Measurements from ENCODE around the gene NRM. TPM values are rescaled to one million over a fixed set of nuclear protein-coding genes. Genes with fewer than 3 reads are reported as not detected.

The NRM gene
- total RNA-seq, 1 donor from 2014 or later, result 66.5 TPM

- Mint-ChIP-seq H3K27me3 (ENCODE audit: low read depth) (no peaks in the 10 kb centered on the region), H3K4me1 (no peaks in the 10 kb centered on the region), H3K36me3 (ENCODE audit: low read depth) (peaks cover 15% of the 10 kb centered on the region), H3K4me3 (no peak overlapping the region), H3K27ac (ENCODE audit: unreplicated experiment) (no peak overlapping the region), H3K9me3 (no peaks in the 10 kb centered on the region)
- TF ChIP-seq CTCF (conservative IDR thresholded peaks at IDR 0.05), result no peak
- no peak for DNase-seq (ENCODE audit: low read depth, low spot score)
These were observed 35.1 kb downstream of the NRM start for GRCh38 chr6:30655743-30656094.

DNA sequence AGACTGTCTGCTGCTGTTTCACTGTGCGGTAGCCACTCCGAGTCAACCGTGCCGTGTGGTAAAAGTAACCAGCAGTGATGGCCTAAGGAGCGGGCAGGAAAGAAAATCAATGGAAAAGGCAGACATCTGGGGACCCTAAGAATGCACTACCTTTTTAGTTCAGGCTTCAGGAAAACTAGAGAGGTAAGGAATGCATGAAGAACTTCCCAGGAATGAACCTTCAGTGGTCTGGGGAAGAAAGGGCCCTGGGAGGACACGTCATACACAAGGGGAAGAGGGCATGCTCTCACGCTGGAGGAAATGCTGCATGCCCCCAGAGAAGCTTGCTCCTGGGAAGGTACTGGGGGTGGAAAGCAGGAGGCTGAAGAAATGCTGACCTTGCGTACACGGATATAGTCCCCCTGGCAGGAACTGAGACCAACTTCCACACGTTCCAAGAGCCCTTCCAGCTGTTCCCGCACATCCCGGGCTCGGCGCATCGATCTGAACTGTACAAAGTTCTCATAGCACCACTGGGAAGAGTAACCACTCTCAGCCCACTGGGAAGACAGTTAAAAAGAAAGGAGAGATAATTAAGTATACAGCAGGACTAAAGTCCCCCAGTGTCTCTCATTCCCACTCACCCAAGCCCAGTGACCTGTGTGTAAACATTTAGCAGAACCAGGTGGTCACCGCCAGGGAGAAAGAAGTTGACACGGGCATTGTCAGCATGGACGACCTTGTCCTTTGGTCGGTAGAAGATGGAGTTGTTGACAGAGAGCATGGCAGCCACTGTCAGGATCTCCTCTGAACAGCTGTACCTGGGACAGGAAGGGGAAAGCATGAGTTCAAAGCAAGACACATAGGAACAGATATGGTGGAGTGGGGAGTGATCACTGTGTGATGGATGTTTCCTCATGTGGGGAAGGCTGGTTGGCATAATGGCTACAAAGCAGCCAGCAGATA is 35.7 kb downstream of the NRM start:
- Mint-ChIP-seq H3K27ac (ENCODE audit: unreplicated experiment) (no peak overlapping the region), H3K27me3 (ENCODE audit: low read depth) (no peaks in the 10 kb centered on the region), H3K4me3 (peak overlapping the region; percentile 27), H3K36me3 (ENCODE audit: low read depth) (peaks cover 14% of the 10 kb centered on the region), H3K4me1 (no peaks in the 10 kb centered on the region), H3K9me3 (no peaks in the 10 kb centered on the region)
- no peak for TF ChIP-seq CTCF (conservative IDR thresholded peaks at IDR 0.05)
- no peak for DNase-seq (ENCODE audit: low read depth, low spot score)

DNA sequence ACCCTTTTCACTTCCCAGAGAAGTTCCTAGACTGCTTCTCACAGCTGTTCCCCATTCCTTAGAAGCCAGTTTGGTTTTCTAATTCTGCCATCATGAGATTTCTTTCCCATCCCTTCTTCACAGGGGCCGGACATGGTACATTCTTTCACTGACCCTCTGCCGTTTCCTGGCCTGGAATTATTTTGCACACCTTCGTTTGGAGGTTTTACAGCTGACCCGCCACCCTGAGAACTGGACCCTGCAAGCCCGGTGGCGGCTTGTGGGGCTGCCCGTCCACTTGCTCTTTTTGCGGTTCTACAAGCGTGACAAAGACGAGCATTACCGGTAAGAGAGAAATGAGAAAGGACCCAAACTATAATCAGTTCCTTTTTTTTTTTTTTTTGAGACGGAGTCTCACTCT is 39.6 kb downstream of the NRM start:
- peak overlapping the region; percentile 83 for H3K4me3 Mint-ChIP-seq
- H3K27me3 Mint-ChIP-seq (ENCODE audit: low read depth), result no peaks in the 10 kb centered on the region
- DNase-seq (ENCODE audit: low read depth, low spot score), result no peak
- peaks cover 14% of the 10 kb centered on the region for H3K4me1 Mint-ChIP-seq
- H3K9me3 Mint-ChIP-seq, result no peaks in the 10 kb centered on the region
- no peak overlapping the region for H3K27ac Mint-ChIP-seq (ENCODE audit: unreplicated experiment)
- peaks cover 9% of the 10 kb centered on the region for H3K36me3 Mint-ChIP-seq (ENCODE audit: low read depth)
- no peak for TF ChIP-seq CTCF (conservative IDR thresholded peaks at IDR 0.05)

- Mint-ChIP-seq H3K27ac (ENCODE audit: unreplicated experiment) (peak overlapping the region; percentile 87), H3K4me1 (peaks cover 21% of the 10 kb centered on the region), H3K9me3 (no peaks in the 10 kb centered on the region), H3K36me3 (ENCODE audit: low read depth) (peaks cover 5% of the 10 kb centered on the region), H3K27me3 (ENCODE audit: low read depth) (no peaks in the 10 kb centered on the region), H3K4me3 (peak overlapping the region; percentile 94)
- DNase-seq (ENCODE audit: low read depth, low spot score), result peak; percentile 67
- TF ChIP-seq CTCF (conservative IDR thresholded peaks at IDR 0.05), result no peak
These were observed 43.3 kb downstream of the NRM start for GRCh38 chr6:30647242-30648116.

GRCh38 chr6:30646450-30647241 is 44.1 kb downstream of the NRM start, which contains the start of gene C6orf136:
Gene C6orf136, plus strand, starts transcription at chr6:30647133. Its CDS starts 99 bp downstream, at chr6:30647232.
- TF ChIP-seq CTCF (conservative IDR thresholded peaks at IDR 0.05), result no peak
- peaks cover 21% of the 10 kb centered on the region for H3K4me1 Mint-ChIP-seq
- H3K9me3 Mint-ChIP-seq, result no peaks in the 10 kb centered on the region
- DNase-seq (ENCODE audit: low read depth, low spot score), result peak; percentile 79
- peak within 1 kb of the TSS; percentile 94 for H3K4me3 Mint-ChIP-seq
- H3K27me3 Mint-ChIP-seq (ENCODE audit: low read depth), result no peaks in the 10 kb centered on the region
- peaks cover 2% of the 10 kb centered on the region for H3K36me3 Mint-ChIP-seq (ENCODE audit: low read depth)
- peak within 1 kb of the TSS; percentile 87 for H3K27ac Mint-ChIP-seq (ENCODE audit: unreplicated experiment)
